GM21381 (cell line): ENCODE results near the gene IRF2BP1.
A peak's percentile ranks its signal among the peaks of the same experiment; 100 is the strongest.
"Not testable (repeated sequence)": the region's sequence is repeated elsewhere in the genome, so short reads cannot be mapped to it uniquely, and the experiment has no call there.

Source experiments
- ATAC-seq: cut with Tn5 transposase; IDR thresholded peaks from one replicate; pipeline ENCODE4 v1.9.1; 2021; ENCODE audit warnings: mild to moderate bottlenecking, moderate library complexity; ENCODE audit not compliant: unreplicated experiment

IRF2BP1 gene

GRCh38 chr19:45882652-45883585 lies 3.0 kb downstream of the IRF2BP1 start:
- ATAC-seq: peak; percentile 32

GRCh38 chr19:45881909-45882528 lies 3.9 kb downstream of the IRF2BP1 start:
- no peak for ATAC-seq

GRCh38 chr19:45881082-45881908 lies 4.6 kb downstream of the IRF2BP1 start:
- no peak for ATAC-seq

GRCh38 chr19:45879971-45880370 lies 6.0 kb downstream of the IRF2BP1 start:
- ATAC-seq: no peak

GRCh38 chr19:45879055-45879454 lies 6.9 kb downstream of the IRF2BP1 start:
- no peak for ATAC-seq

- ATAC-seq: no peak
These were observed 7.7 kb downstream of the IRF2BP1 start for GRCh38 chr19:45878043-45878794.

- ATAC-seq: no peak
These were observed 9.3 kb downstream of the IRF2BP1 start for GRCh38 chr19:45876411-45877197.

- no peak for ATAC-seq
These were observed 9.9 kb downstream of the IRF2BP1 start for GRCh38 chr19:45876161-45876410.

GRCh38 chr19:45874620-45874966 lies 11.3 kb downstream of the IRF2BP1 start:
- ATAC-seq: no peak

GRCh38 chr19:45873219-45873772 lies 12.6 kb downstream of the IRF2BP1 start:
- no peak for ATAC-seq

- no peak for ATAC-seq
These were observed 13.6 kb downstream of the IRF2BP1 start for GRCh38 chr19:45872095-45872919.

GRCh38 chr19:45870798-45871197 lies 15.1 kb downstream of the IRF2BP1 start:
- ATAC-seq: no peak

GRCh38 chr19:45867241-45867640 lies 18.7 kb downstream of the IRF2BP1 start:
- ATAC-seq: not testable (repeated sequence)

- ATAC-seq: no peak
These were observed 19.4 kb downstream of the IRF2BP1 start for GRCh38 chr19:45866400-45867176.

- ATAC-seq: no peak
These were observed 20.5 kb downstream of the IRF2BP1 start for GRCh38 chr19:45865269-45865948.

- no peak for ATAC-seq
These were observed 21.3 kb downstream of the IRF2BP1 start for GRCh38 chr19:45864629-45865082.

- ATAC-seq: peak; percentile 38
These were observed 21.9 kb downstream of the IRF2BP1 start, which contains the start of gene FOXA3 for GRCh38 chr19:45863840-45864628. Gene FOXA3, plus strand, starts transcription at chr19:45864326. Its CDS starts 131 bp downstream, at chr19:45864457.
